Peyer's patch (tissue), 4 donors: ENCODE data around the gene SLC4A1AP. TPM values are rescaled to one million over a fixed set of nuclear protein-coding genes. Genes with fewer than 3 reads are reported as not detected.

ENCODE experiments used
- DNase-seq, 3 donors: peaks; one replicate each; pipeline ENCODE4 v3.0.0-alpha.2; 2017 to 2019
- H3K27ac ChIP-seq, 4 donors: fragments of 200-600 bp; sonication (generic); one replicate each; pipeline ENCODE4 v1.5.1; 2016 to 2019
- H3K27me3 ChIP-seq, 2 donors: fragments of 200-600 bp; sonication (generic); one replicate each; pipeline ENCODE4 v1.5.1; 2019
- H3K36me3 ChIP-seq, 3 donors: fragments of 200-600 bp; sonication (generic); one replicate each; pipeline ENCODE4 v1.5.1; 2016 to 2019
- H3K4me1 ChIP-seq, 4 donors: fragments of 200-600 bp; sonication (generic); one replicate each; pipeline ENCODE4 v1.5.1; 2016 to 2019
- H3K4me3 ChIP-seq, 4 donors: fragments of 200-600 bp; sonication (generic); 1 replicate in 3 of 4; 2 replicates in 1 of 4; pipeline ENCODE4 v1.5.1; 2016 to 2019; ENCODE audit warnings: mild to moderate bottlenecking in 1 of 4
- H3K9me3 ChIP-seq, 4 donors: fragments of 200-600 bp; sonication (generic); one replicate each; pipeline ENCODE4 v1.5.1; 2016 to 2019; ENCODE audit warnings: mild to moderate bottlenecking in 1 of 4
- CTCF ChIP-seq, 6 experiments: fragments of 450-650 bp in 4 of 6; fragments of 200-600 bp in 2 of 6; sonication (generic) in 1 of 6; IDR thresholded peaks; one replicate each; pipeline ENCODE4 v1.5.1; 2017 to 2019; ENCODE audit warnings: antibody characterized with exemption in 6 of 6, mild to moderate bottlenecking in 3 of 6, moderate library complexity in 1 of 6
- POLR2A ChIP-seq, 2 donors: fragments of 450-650 bp; IDR thresholded peaks; one replicate each; pipeline ENCODE4 v1.5.1; 2017; ENCODE audit warnings: antibody characterized with exemption in 2 of 2, mild to moderate bottlenecking in 2 of 2, moderate library complexity in 2 of 2
- total RNA-seq, 4 donors: library from RNA; depleted of rRNA; stranded (reverse); fragments of >200 nt; gene quantifications; one replicate each; pipeline ENCODE4 v1.1.0, GENCODE V29; 2016

Gene SLC4A1AP
- total RNA-seq, result 10 to 100 TPM; 18.6 to 47.0 (median 21.9) TPM

- Histone ChIP-seq H3K4me1 (peaks cover 0 to 24% (median 8%) of the 10 kb centered on the region in 4 donors), H3K36me3 (peaks cover 0 to 43% (median 1%) of the 10 kb centered on the region in 3 donors), H3K4me3 (peak within 1 kb of the TSS; percentile 67 to 90 (median 71)), H3K27me3 (no peaks in the 10 kb centered on the region), H3K27ac (peak within 1 kb of the TSS; percentile 82 to 96 (median 86)), H3K9me3 (no peaks in the 10 kb centered on the region)
- TF ChIP-seq POLR2A (IDR thresholded peaks at IDR 0.05), result peak in 1 of 2 donors; percentile 45
- no peak for TF ChIP-seq CTCF (IDR thresholded peaks at IDR 0.05)
- DNase-seq, result peak; percentile 66 to 82 (median 78)
Observed at GRCh38 chr2:27663285-27664153, at the start of gene SLC4A1AP, which contains the start of gene SUPT7L. TSS of gene SLC4A1AP (plus strand) at chr2:27663889. CDS start at chr2:27663915, 26 bp downstream. TSS of gene SUPT7L (minus strand) at chr2:27663614. CDS start at chr2:27662192, 1,422 bp downstream.

GRCh38 chr2:27613985-27614384 is 49.7 kb upstream of the SLC4A1AP start:
- Histone ChIP-seq H3K27me3 (no peaks in the 10 kb centered on the region), H3K4me3 (no peak overlapping the region), H3K36me3 (peaks cover 0 to 67% (median 0%) of the 10 kb centered on the region in 3 donors), H3K9me3 (no peaks in the 10 kb centered on the region), H3K27ac (no peak overlapping the region), H3K4me1 (no peaks in the 10 kb centered on the region)
- no peak for DNase-seq
- TF ChIP-seq CTCF (IDR thresholded peaks at IDR 0.05) (no peak), POLR2A (IDR thresholded peaks at IDR 0.05) (no peak)

- H3K4me3 ChIP-seq, result no peak overlapping the region
- H3K9me3 ChIP-seq, result no peaks in the 10 kb centered on the region
- H3K27me3 ChIP-seq, result no peaks in the 10 kb centered on the region
- no peak for TF ChIP-seq POLR2A (IDR thresholded peaks at IDR 0.05)
- no peak for TF ChIP-seq CTCF (IDR thresholded peaks at IDR 0.05)
- peaks cover 0 to 73% (median 0%) of the 10 kb centered on the region in 3 donors for H3K36me3 ChIP-seq
- H3K4me1 ChIP-seq, result no peaks in the 10 kb centered on the region
- DNase-seq, result no peak
- no peak overlapping the region for H3K27ac ChIP-seq
Observed at GRCh38 chr2:27615316-27615715, 48.4 kb upstream of the SLC4A1AP start.

GRCh38 chr2:27621524-27621923 is 42.2 kb upstream of the SLC4A1AP start:
- Histone ChIP-seq H3K9me3 (no peaks in the 10 kb centered on the region), H3K36me3 (peaks cover 0 to 55% (median 0%) of the 10 kb centered on the region in 3 donors), H3K4me3 (no peak overlapping the region), H3K27me3 (no peaks in the 10 kb centered on the region), H3K27ac (no peak overlapping the region), H3K4me1 (no peaks in the 10 kb centered on the region)
- TF ChIP-seq CTCF (IDR thresholded peaks at IDR 0.05) (no peak), POLR2A (IDR thresholded peaks at IDR 0.05) (no peak)
- DNase-seq, result no peak

- Histone ChIP-seq H3K27ac (no peak overlapping the region), H3K4me3 (no peak overlapping the region), H3K4me1 (peaks cover 0 to 4% (median under 1%) of the 10 kb centered on the region in 4 donors), H3K36me3 (peaks cover 0 to 41% (median 0%) of the 10 kb centered on the region in 3 donors), H3K9me3 (no peaks in the 10 kb centered on the region), H3K27me3 (no peaks in the 10 kb centered on the region)
- DNase-seq, result no peak
- TF ChIP-seq CTCF (IDR thresholded peaks at IDR 0.05), result no peak
- no peak for TF ChIP-seq POLR2A (IDR thresholded peaks at IDR 0.05)
Observed at GRCh38 chr2:27622921-27623384, 40.7 kb upstream of the SLC4A1AP start.
